Caco-2 (cell line): ENCODE measurements around the gene HM13. TPM values are rescaled to one million over a fixed set of nuclear protein-coding genes. Genes with fewer than 3 reads are reported as not detected.

ENCODE experiments used
- BruUV-seq: library from RNA; stranded (reverse); fragments of 400-500 nt; replicated peaks from 2 replicates; lab custom pipeline; 2021; lab: Mats Ljungman, UMichigan
- CTCF ChIA-PET: fragments of 300-600 bp; sonication (Branson Sonifier 250); formaldehyde crosslinking; loops from one replicate; lab custom pipeline; 2022; ENCODE audit warnings: antibody characterized with exemption; lab: Charles Lee
- POLR2A ChIA-PET: fragments of 300-600 bp; sonication (Branson Sonifier 250); formaldehyde crosslinking; loops from one replicate; lab custom pipeline; 2022; ENCODE audit warnings: antibody characterized with exemption; lab: Charles Lee
- DNase-seq, 2 experiments: peaks; one replicate each; pipeline versions ENCODE4 v3.0.0 to v3.0.0-alpha.2; 2020 to 2022
- H3K27me3 ChIP-seq: replicated peaks from 2 replicates; pipeline ENCODE4 v1.6.0; 2011; ENCODE audit warnings: low read length; ENCODE audit not compliant: control insufficient read depth, insufficient read depth
- H3K36me3 ChIP-seq: 2 replicates; pipeline ENCODE4 v1.5.1; 2011; ENCODE audit warnings: low read length; ENCODE audit not compliant: control insufficient read depth, insufficient read depth
- H3K4me1 ChIP-seq: fragments of 250-450 bp; sonication (Bioruptor Pico); 2 replicates; pipeline ENCODE4 v1.5.1; 2020; ENCODE audit warnings: mild to moderate bottlenecking
- H3K4me3 ChIP-seq: 2 replicates; pipeline ENCODE4 v1.5.1; 2011; ENCODE audit warnings: low read depth, mild to moderate bottlenecking, control low read depth, low read length
- H3K9me3 ChIP-seq: fragments of 250-450 bp; sonication (Bioruptor Pico); 2 replicates; pipeline ENCODE4 v1.5.1; 2020; ENCODE audit warnings: mild to moderate bottlenecking, moderate library complexity
- H3K27ac Mint-ChIP-seq: one replicate; pipeline ENCODE4 v1.8.0; 2022; ENCODE audit warnings: mixed read lengths; ENCODE audit not compliant: unreplicated experiment
- H3K27me3 Mint-ChIP-seq: one replicate; pipeline ENCODE4 v1.8.0; 2022; ENCODE audit warnings: mixed read lengths; ENCODE audit not compliant: insufficient read depth, unreplicated experiment
- H3K36me3 Mint-ChIP-seq: one replicate; pipeline ENCODE4 v1.8.0; 2022; ENCODE audit warnings: mild to moderate bottlenecking, mixed read lengths; ENCODE audit not compliant: insufficient read depth, unreplicated experiment
- H3K4me1 Mint-ChIP-seq: one replicate; pipeline ENCODE4 v1.8.0; 2022; ENCODE audit warnings: low read depth, mixed read lengths; ENCODE audit not compliant: unreplicated experiment
- H3K4me3 Mint-ChIP-seq: one replicate; pipeline ENCODE4 v1.8.0; 2022; ENCODE audit warnings: mild to moderate bottlenecking, moderate library complexity, mixed read lengths; ENCODE audit not compliant: unreplicated experiment
- H3K9me3 Mint-ChIP-seq: one replicate; pipeline ENCODE4 v1.8.0; 2022; ENCODE audit warnings: mixed read lengths; ENCODE audit not compliant: unreplicated experiment
- CTCF ChIP-seq, 2 experiments: fragments of 200-600 bp in 1 of 2; IDR thresholded peaks; 1 replicate in 1 of 2; 2 replicates in 1 of 2; pipeline versions ENCODE4 v1.5.1 to v1.8.0; 2011 to 2022; ENCODE audit warnings: antibody characterized with exemption in 1 of 2, control low read depth in 1 of 2, inconsistent platforms in 1 of 2, low read depth in 1 of 2, low read length in 1 of 2, mild to moderate bottlenecking in 1 of 2, moderate library complexity in 1 of 2; ENCODE audit not compliant: insufficient read depth in 1 of 2, severe bottlenecking in 1 of 2, unreplicated experiment in 1 of 2
- intact Hi-C: fragments of 100-400 bp; cut with micrococcal nuclease; formaldehyde crosslinking; loops from one replicate; pipeline ENCODE4 v1.10.0; 2022; ENCODE audit not compliant: unreplicated experiment
- total RNA-seq: library from RNA; stranded (reverse); gene quantifications from 2 replicates; pipeline ENCODE4 v1.2.3, GENCODE V29; 2022

HM13 gene
- total RNA-seq, 1 experiment from 2014 or later = 443 TPM

DNA sequence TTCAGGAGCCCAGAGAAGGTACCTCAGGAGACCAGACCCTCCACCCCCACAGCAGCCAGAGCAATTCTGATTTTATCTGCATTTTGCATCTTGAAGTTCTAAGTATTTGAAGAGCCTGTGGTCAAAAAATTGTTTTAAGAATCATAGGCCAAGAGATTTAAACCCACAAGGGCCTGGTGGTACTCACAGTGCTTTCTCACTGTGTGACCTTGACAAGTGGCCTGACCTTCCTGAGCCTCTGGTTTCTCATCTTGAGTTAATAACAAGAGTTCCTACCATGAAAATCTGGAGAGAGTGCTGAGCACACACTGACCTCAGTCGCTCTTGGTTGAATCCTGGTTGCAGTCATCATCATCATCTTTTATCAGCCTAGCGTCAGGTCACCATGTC lies 45.5 kb downstream of the HM13 start:
- no TSS peak for BruUV-seq
- H3K4me3 ChIP-seq = no peak overlapping the region
- CTCF ChIA-PET = interaction anchor here (0.6 to 28.6 kb wide), 17 partner anchors 9 to 458 kb away, joined by 3 to 1708 read pairs (median 4); partner anchors contain the start of genes BCL2L1, ID1, PDRG1 and TPX2
- POLR2A ChIA-PET = interaction anchor here (0.6 to 2.1 kb wide), 4 partner anchors 13 to 51 kb away, joined by 3 to 21 read pairs (median 10); no protein-coding TSS in a partner anchor
- no peak for DNase-seq
- no peak for TF ChIP-seq CTCF (IDR thresholded peaks at IDR 0.05; ENCODE audit: insufficient read depth in 1 of 2, low read depth in 1 of 2, low read length in 1 of 2, severe bottlenecking in 1 of 2, unreplicated experiment in 1 of 2)
- no peaks in the 10 kb centered on the region for H3K27me3 ChIP-seq
- Mint-ChIP-seq H3K36me3 (peaks cover 94% of the 10 kb centered on the region), H3K9me3 (no peaks in the 10 kb centered on the region), H3K27me3 (no peaks in the 10 kb centered on the region), H3K4me1 (peaks cover 4% of the 10 kb centered on the region), H3K4me3 (no peak overlapping the region), H3K27ac (peak overlapping the region; percentile 68)
- H3K36me3 ChIP-seq = peaks cover 21% of the 10 kb centered on the region
- H3K4me1 ChIP-seq = peaks cover 14% of the 10 kb centered on the region
- intact Hi-C loops = no loop called here
- H3K9me3 ChIP-seq = no peaks in the 10 kb centered on the region

DNA sequence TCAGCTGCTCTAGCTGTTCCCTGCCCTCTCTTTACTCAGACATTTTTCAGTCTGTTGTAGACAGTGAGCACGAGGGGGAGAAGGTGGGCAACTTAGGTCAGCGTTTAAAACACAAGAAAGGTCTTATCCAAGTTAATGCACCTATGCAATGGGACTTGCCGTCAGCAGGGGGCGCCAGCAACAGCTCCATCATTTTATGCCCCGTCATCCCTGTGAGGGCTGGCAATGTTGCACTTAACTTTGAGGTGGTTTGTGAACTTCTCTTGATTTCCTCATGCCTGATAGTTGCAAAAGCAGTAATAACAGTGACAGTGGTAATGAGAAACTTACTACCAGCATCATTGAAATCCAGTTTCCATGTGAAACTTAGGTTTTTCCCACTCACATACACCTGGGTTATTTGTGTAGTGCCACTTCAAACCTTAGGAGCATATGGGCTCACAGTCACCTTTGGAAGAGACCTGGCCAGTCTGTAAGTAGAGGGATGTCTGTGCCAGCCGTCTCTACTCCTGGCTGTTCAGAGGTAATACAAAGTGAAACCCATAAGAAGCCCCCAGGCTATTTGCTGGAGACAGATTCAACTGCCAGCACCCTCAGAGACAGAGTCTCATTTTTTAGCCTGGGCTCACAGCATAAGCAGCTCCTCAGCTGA lies 46.0 kb downstream of the HM13 start:
- DNase-seq = peak; percentile 85 to 87
- peaks cover 94% of the 10 kb centered on the region for H3K36me3 Mint-ChIP-seq
- H3K9me3 Mint-ChIP-seq = no peaks in the 10 kb centered on the region
- intact Hi-C loops = no loop called here
- H3K27me3 Mint-ChIP-seq = no peaks in the 10 kb centered on the region
- no TSS peak for BruUV-seq
- H3K27ac Mint-ChIP-seq = peak overlapping the region; percentile 68
- ChIA-PET POLR2A (interaction anchor here (0.6 to 2.1 kb wide), 3 partner anchors 13 to 51 kb away, joined by 4 to 21 read pairs (median 15); no protein-coding TSS in a partner anchor), CTCF (interaction anchor here (0.5 to 28.6 kb wide), 21 partner anchors 9 to 573 kb away, joined by 3 to 1708 read pairs (median 4); partner anchors contain the start of genes BCL2L1, ID1, PDRG1 and TPX2)
- peak; percentile 98 to 99 for TF ChIP-seq CTCF (IDR thresholded peaks at IDR 0.05; ENCODE audit: insufficient read depth in 1 of 2, low read depth in 1 of 2, low read length in 1 of 2, severe bottlenecking in 1 of 2, unreplicated experiment in 1 of 2)
- peaks cover 4% of the 10 kb centered on the region for H3K4me1 Mint-ChIP-seq
- Histone ChIP-seq H3K27me3 (no peaks in the 10 kb centered on the region), H3K9me3 (no peaks in the 10 kb centered on the region), H3K4me1 (peaks cover 9% of the 10 kb centered on the region), H3K4me3 (no peak overlapping the region), H3K36me3 (peaks cover 21% of the 10 kb centered on the region)
- H3K4me3 Mint-ChIP-seq = no peak overlapping the region

DNA sequence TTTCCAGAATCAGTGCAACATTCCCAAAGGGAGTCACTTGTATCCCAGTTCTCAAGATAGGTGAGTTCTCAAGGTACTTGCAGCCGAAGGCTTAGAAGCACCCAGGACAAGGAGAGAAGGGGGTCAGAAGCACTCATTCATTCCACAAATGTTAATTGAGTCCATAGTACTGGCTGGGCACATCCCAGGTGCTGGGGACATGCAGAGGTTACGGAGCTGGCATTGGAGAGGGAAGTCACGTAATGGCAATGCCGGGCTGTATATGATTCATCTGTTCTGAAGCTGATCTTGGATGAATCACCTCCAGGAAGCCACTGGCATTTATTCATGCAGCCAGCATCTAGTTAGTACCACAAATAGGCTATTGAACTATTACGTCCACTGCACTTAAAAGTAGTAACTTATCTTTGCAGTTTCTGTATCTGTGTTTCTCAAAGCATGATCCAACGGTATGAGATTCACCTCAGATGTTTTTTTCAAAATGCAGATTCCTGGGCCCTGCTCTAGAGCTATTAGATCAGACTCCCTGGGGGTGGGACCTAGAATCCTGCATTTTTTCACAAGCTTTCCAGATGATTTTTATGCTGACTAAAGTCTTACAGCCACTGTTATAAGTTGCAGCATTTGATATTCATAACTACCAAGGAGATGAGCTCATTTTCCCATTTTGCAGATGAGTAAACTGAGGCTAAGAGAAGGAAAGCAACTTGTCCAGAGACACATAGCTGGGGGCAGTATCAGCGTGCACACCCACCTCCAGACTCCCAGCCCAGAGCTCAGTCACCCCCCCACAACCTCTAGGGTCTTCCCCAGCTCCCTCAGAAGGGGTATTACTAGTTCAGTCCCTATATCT lies 46.7 kb downstream of the HM13 start:
- CTCF ChIA-PET = interaction anchor here (0.5 to 28.6 kb wide), 21 partner anchors 8 to 573 kb away, joined by 3 to 1708 read pairs (median 4); partner anchors contain the start of genes BCL2L1, ID1 and TPX2
- intact Hi-C loops = no loop called here
- no peaks in the 10 kb centered on the region for H3K9me3 ChIP-seq

More for the DNA sequence above, 46.7 kb downstream of the HM13 start:
- Mint-ChIP-seq H3K4me3 (no peak overlapping the region), H3K4me1 (peaks cover 4% of the 10 kb centered on the region), H3K27me3 (no peaks in the 10 kb centered on the region), H3K36me3 (peaks cover 94% of the 10 kb centered on the region), H3K9me3 (no peaks in the 10 kb centered on the region), H3K27ac (peak overlapping the region; percentile 68)
- Histone ChIP-seq H3K27me3 (no peaks in the 10 kb centered on the region), H3K4me3 (no peak overlapping the region), H3K4me1 (peaks cover 7% of the 10 kb centered on the region), H3K36me3 (peaks cover 21% of the 10 kb centered on the region)
- no peak for DNase-seq
- no peak for TF ChIP-seq CTCF (IDR thresholded peaks at IDR 0.05; ENCODE audit: insufficient read depth in 1 of 2, low read depth in 1 of 2, low read length in 1 of 2, severe bottlenecking in 1 of 2, unreplicated experiment in 1 of 2)
- no TSS peak for BruUV-seq
- POLR2A ChIA-PET = interaction anchor here (0.7 to 2.1 kb wide), 2 partner anchors 12 to 44 kb away, joined by 3 to 21 read pairs; partner anchors contain the start of gene ID1
